Adrenal gland (tissue), 12 donors: ENCODE measurements around the gene DYNC2LI1. TPM values are rescaled to one million over a fixed set of nuclear protein-coding genes. Genes with fewer than 3 reads are reported as not detected.

ENCODE experiments used
- DNase-seq, 7 donors: peaks; one replicate each; pipeline ENCODE4 v3.0.0-alpha.2; 2019 to 2020
- H3K27ac ChIP-seq, 5 donors: fragments of 200-600 bp; sonication (generic) in 4 of 5; 1 replicate in 3 of 5; 2 replicates in 2 of 5; pipeline versions ENCODE4 v1.5.1 to v1.8.0; 2016 to 2020; ENCODE audit warnings: mild to moderate bottlenecking in 1 of 5
- H3K27me3 ChIP-seq: fragments of 200-600 bp; 2 replicates; pipeline ENCODE4 v1.8.0; 2021
- H3K36me3 ChIP-seq, 2 donors: fragments of 200-600 bp; replicated peaks in 1 of 2; 1 replicate in 1 of 2; 2 replicates in 1 of 2; pipeline versions ENCODE4 v1.5.1 to v1.8.0; 2018 to 2022
- H3K4me1 ChIP-seq, 2 donors: fragments of 200-600 bp; replicated peaks in 1 of 2; 1 replicate in 1 of 2; 2 replicates in 1 of 2; pipeline versions ENCODE4 v1.5.1 to v1.8.0; 2018 to 2021
- H3K4me3 ChIP-seq, 4 donors: fragments of 200-600 bp; sonication (generic) in 3 of 4; one replicate each; pipeline ENCODE4 v1.5.1; 2016 to 2018
- H3K9me3 ChIP-seq, 3 donors: fragments of 200-600 bp; sonication (generic) in 1 of 3; replicated peaks in 1 of 3; 1 replicate in 2 of 3; 2 replicates in 1 of 3; pipeline versions ENCODE4 v1.5.1 to v1.8.0; 2016 to 2021
- POLR2A ChIP-seq, 2 donors: fragments of 450-650 bp; IDR thresholded peaks; one replicate each; pipeline ENCODE4 v1.6.1; 2017; ENCODE audit warnings: antibody characterized with exemption in 2 of 2, mild to moderate bottlenecking in 2 of 2, moderate library complexity in 1 of 2
- WGBS, 4 donors: extraction: QIAGEN DNeasy Blood & Tissue Kit in 2 of 4; methylation state at CpG; one replicate each; pipeline versions ENCODE4 v1.1.5 to v1.1.7; 2013 to 2017; 5-methylcytosine and 5-hydroxymethylcytosine counted together
- intact Hi-C, 2 donors: fragments of 100-400 bp; cut with DNase I; formaldehyde crosslinking; loops; one replicate each; pipeline versions ENCODE4 v1.14.1 to v1.15.0; 2022 to 2023
- polyA plus RNA-seq, 3 donors: library from polyadenylated mRNA; stranded (reverse); fragments of 200-250 nt in 2 of 3; fragments of 350-450 nt in 1 of 3; fragmentation: Illumina TruSeq in 1 of 3; extraction: RNeasy Lipid Tissue Mini Kit (QIAGEN cat#74804) in 1 of 3; gene quantifications; one replicate each; pipeline ENCODE4 v1.2.3, GENCODE V29; 2013 to 2014
- total RNA-seq, 9 donors: library from RNA; depleted of rRNA in 4 of 9; stranded (reverse); fragments of >200 nt in 4 of 9; fragments of 120-200 nt in 1 of 9; fragmentation: NEBNext Ultra II Directional in 1 of 9; extraction: Animal tissue kit (Norgen Biotek cat#: 25700) in 1 of 9; gene quantifications; one replicate each; pipeline versions ENCODE4 v1.1.0 to v1.2.4, GENCODE V29; 2013 to 2023
- TF ChIP-seq, protein P1 (sequence below), 6 experiments: fragments of 450-650 bp in 4 of 6; fragments of 200-600 bp in 2 of 6; sonication (generic) in 1 of 6; IDR thresholded peaks; 1 replicate in 5 of 6; 2 replicates in 1 of 6; pipeline versions ENCODE4 v1.5.1 to v1.8.0; 2016 to 2021; ENCODE audit warnings: antibody characterized with exemption in 6 of 6, mild to moderate bottlenecking in 2 of 6, moderate library complexity in 1 of 6
- donor health status: healthy with polysubstance abuse.
- donor health status: Bipolar disorder and iron deficiency.
- donor health status: DM: yes; HTN: yes; CAD: no.
- donor health status: DM: no; HTN: no; CAD: no.
- donor health status: DM: no; HTN: no; CAD: no.
- donor health status: DM: yes; HTN: yes; CAD: no.

DYNC2LI1 gene
- total and polyA plus RNA-seq, 12 donors = 16.9 to 80.5 (median 30.5) TPM

- peaks cover 0 to 5% of the 10 kb centered on the region in 2 donors for H3K36me3 ChIP-seq
- no peak overlapping the region for H3K4me3 ChIP-seq
- 93 to 100% (median 97%) methylated on average over 1 of the region's 1 CpG for WGBS, 4 donors
- no peaks in the 10 kb centered on the region for H3K27me3 ChIP-seq
- H3K9me3 ChIP-seq = no peaks in the 10 kb centered on the region
- H3K4me1 ChIP-seq = no peaks in the 10 kb centered on the region
- H3K27ac ChIP-seq = no peak overlapping the region
- TF ChIP-seq POLR2A (IDR thresholded peaks at IDR 0.05) = no peak
- TF ChIP-seq, protein P1, sequence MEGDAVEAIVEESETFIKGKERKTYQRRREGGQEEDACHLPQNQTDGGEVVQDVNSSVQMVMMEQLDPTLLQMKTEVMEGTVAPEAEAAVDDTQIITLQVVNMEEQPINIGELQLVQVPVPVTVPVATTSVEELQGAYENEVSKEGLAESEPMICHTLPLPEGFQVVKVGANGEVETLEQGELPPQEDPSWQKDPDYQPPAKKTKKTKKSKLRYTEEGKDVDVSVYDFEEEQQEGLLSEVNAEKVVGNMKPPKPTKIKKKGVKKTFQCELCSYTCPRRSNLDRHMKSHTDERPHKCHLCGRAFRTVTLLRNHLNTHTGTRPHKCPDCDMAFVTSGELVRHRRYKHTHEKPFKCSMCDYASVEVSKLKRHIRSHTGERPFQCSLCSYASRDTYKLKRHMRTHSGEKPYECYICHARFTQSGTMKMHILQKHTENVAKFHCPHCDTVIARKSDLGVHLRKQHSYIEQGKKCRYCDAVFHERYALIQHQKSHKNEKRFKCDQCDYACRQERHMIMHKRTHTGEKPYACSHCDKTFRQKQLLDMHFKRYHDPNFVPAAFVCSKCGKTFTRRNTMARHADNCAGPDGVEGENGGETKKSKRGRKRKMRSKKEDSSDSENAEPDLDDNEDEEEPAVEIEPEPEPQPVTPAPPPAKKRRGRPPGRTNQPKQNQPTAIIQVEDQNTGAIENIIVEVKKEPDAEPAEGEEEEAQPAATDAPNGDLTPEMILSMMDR (IDR thresholded peaks at IDR 0.05) = no peak
- no peak for DNase-seq
- intact Hi-C loops = no loop called here
Measured at GRCh38 chr2:43788646-43789045, 14.8 kb downstream of the DYNC2LI1 start.

DNA sequence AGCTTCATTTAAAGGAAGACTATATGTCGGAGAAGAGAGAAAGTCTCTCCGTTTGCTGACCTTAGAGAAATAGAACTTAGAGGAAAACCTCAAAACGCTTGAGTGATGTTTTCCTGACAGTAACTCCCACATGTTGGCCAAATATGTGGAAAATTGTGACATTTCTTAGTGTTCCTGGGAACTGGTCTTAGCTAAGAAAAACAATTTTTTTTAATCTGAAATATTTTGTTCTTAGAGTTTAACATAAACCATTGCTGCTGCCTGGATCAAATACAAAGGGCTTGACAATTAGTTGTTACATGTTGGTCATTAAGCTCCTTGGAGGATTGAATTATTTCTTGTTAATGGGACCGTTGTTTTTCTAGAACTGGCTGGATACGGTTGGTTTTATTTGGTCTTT is 16.3 kb downstream of the DYNC2LI1 start:
- Histone ChIP-seq H3K4me1 (no peaks in the 10 kb centered on the region), H3K27ac (peak overlapping the region in 1 of 5 donors; percentile 42), H3K27me3 (no peaks in the 10 kb centered on the region), H3K36me3 (peaks cover 0 to 5% of the 10 kb centered on the region in 2 donors), H3K9me3 (no peaks in the 10 kb centered on the region), H3K4me3 (no peak overlapping the region)
- intact Hi-C loops = no loop called here
- 72 to 78% (median 75%) methylated on average over 5 of the region's 5 CpGs for WGBS, 4 donors
- DNase-seq = no peak
- TF ChIP-seq, protein P1 (IDR thresholded peaks at IDR 0.05) = no peak
- TF ChIP-seq POLR2A (IDR thresholded peaks at IDR 0.05) = no peak

GRCh38 chr2:43791035-43791765 is 17.4 kb downstream of the DYNC2LI1 start:
- Histone ChIP-seq H3K36me3 (peaks cover 0 to 5% of the 10 kb centered on the region in 2 donors), H3K27ac (no peak overlapping the region), H3K4me1 (no peaks in the 10 kb centered on the region), H3K4me3 (no peak overlapping the region), H3K27me3 (no peaks in the 10 kb centered on the region), H3K9me3 (no peaks in the 10 kb centered on the region)
- intact Hi-C loops = no loop called here
- no peak for DNase-seq
- 88 to 95% (median 92%) methylated on average over 2 of the region's 2 CpGs for WGBS, 4 donors
- TF ChIP-seq, protein P1 (IDR thresholded peaks at IDR 0.05) = no peak
- no peak for TF ChIP-seq POLR2A (IDR thresholded peaks at IDR 0.05)

- no peaks in the 10 kb centered on the region for H3K4me1 ChIP-seq
- no peak overlapping the region for H3K27ac ChIP-seq
- intact Hi-C loops = no loop called here
- H3K36me3 ChIP-seq = peaks cover 0 to 5% of the 10 kb centered on the region in 2 donors
- no peak for DNase-seq
- H3K9me3 ChIP-seq = no peaks in the 10 kb centered on the region
- 86 to 93% (median 90%) methylated on average over 3 of the region's 3 CpGs for WGBS, 4 donors
- no peaks in the 10 kb centered on the region for H3K27me3 ChIP-seq
- TF ChIP-seq, protein P1 (IDR thresholded peaks at IDR 0.05) = no peak
- no peak for TF ChIP-seq POLR2A (IDR thresholded peaks at IDR 0.05)
- no peak overlapping the region for H3K4me3 ChIP-seq
Measured at GRCh38 chr2:43792653-43793052, 18.8 kb downstream of the DYNC2LI1 start.
